ENCODE results near the gene SORL1-AS1.
"Not testable (repeated sequence)": the region's sequence is repeated elsewhere in the genome, so short reads cannot be mapped to it uniquely, and the experiment has no call there.

Gene SORL1-AS1

GRCh38 chr11:121427400-121427744 is 25.4 kb downstream of the SORL1-AS1 start:
- no peak for DNase-seq (ENCODE audit: low read depth)

GRCh38 chr11:121426476-121427399 is 26.0 kb downstream of the SORL1-AS1 start:
- peak; percentile 31 for DNase-seq (ENCODE audit: low read depth)

GRCh38 chr11:121425828-121426227 is 26.9 kb downstream of the SORL1-AS1 start:
- no peak for DNase-seq (ENCODE audit: low read depth)

- no peak for DNase-seq (ENCODE audit: low read depth)
Observed at GRCh38 chr11:121422675-121423074, 30.1 kb downstream of the SORL1-AS1 start.

- DNase-seq (ENCODE audit: low read depth): no peak
Observed at GRCh38 chr11:121421149-121421901, 31.4 kb downstream of the SORL1-AS1 start.

GRCh38 chr11:121420398-121420797 is 32.4 kb downstream of the SORL1-AS1 start:
- no peak for DNase-seq (ENCODE audit: low read depth)

- DNase-seq (ENCODE audit: low read depth): no peak
Observed at GRCh38 chr11:121419836-121420235, 32.9 kb downstream of the SORL1-AS1 start.

- no peak for DNase-seq (ENCODE audit: low read depth)
Observed at GRCh38 chr11:121418625-121419114, 34.1 kb downstream of the SORL1-AS1 start.

GRCh38 chr11:121417607-121418006 is 35.2 kb downstream of the SORL1-AS1 start:
- no peak for DNase-seq (ENCODE audit: low read depth)

- no peak for DNase-seq (ENCODE audit: low read depth)
Observed at GRCh38 chr11:121417055-121417551, 35.7 kb downstream of the SORL1-AS1 start.

GRCh38 chr11:121415856-121416255 is 36.9 kb downstream of the SORL1-AS1 start:
- DNase-seq (ENCODE audit: low read depth): no peak

- no peak for DNase-seq (ENCODE audit: low read depth)
Observed at GRCh38 chr11:121414141-121414913, 38.4 kb downstream of the SORL1-AS1 start.

- no peak for DNase-seq (ENCODE audit: low read depth)
Observed at GRCh38 chr11:121412711-121413415, 39.9 kb downstream of the SORL1-AS1 start.

- no peak for DNase-seq (ENCODE audit: low read depth)
Observed at GRCh38 chr11:121412000-121412587, 40.7 kb downstream of the SORL1-AS1 start.

- DNase-seq (ENCODE audit: low read depth): not testable (repeated sequence)
Observed at GRCh38 chr11:121411330-121411729, 41.4 kb downstream of the SORL1-AS1 start.

GRCh38 chr11:121410041-121410440 is 42.7 kb downstream of the SORL1-AS1 start:
- DNase-seq (ENCODE audit: low read depth): not testable (repeated sequence)

- no peak for DNase-seq (ENCODE audit: low read depth)
Observed at GRCh38 chr11:121408830-121409229, 43.9 kb downstream of the SORL1-AS1 start.

- no peak for DNase-seq (ENCODE audit: low read depth)
Observed at GRCh38 chr11:121406291-121406690, 46.5 kb downstream of the SORL1-AS1 start.

GRCh38 chr11:121405646-121406045 is 47.1 kb downstream of the SORL1-AS1 start:
- no peak for DNase-seq (ENCODE audit: low read depth)

- no peak for DNase-seq (ENCODE audit: low read depth)
Observed at GRCh38 chr11:121394785-121395184, 58.0 kb downstream of the SORL1-AS1 start.

GRCh38 chr11:121393855-121394254 is 58.9 kb downstream of the SORL1-AS1 start:
- DNase-seq (ENCODE audit: low read depth): no peak

Measured in stimulated activated CD8-positive, alpha-beta memory T cell treated with anti-CD3 and anti-CD28 coated beads, Interleukin-15, amount 100 ng/mL, for 24 hours (primary cell).